HL-60 (cell line): ENCODE results near the gene PTPRK.

Experiments used
- DNase-seq, 2 experiments: peaks; one replicate each; pipeline ENCODE4 v3.0.0-alpha.2; 2010 to 2020; ENCODE audit warnings: low read depth in 1 of 2, low spot score in 1 of 2
- H3K27ac ChIP-seq: fragments of 250-450 bp; sonication (Bioruptor Pico); replicated peaks from 2 replicates; pipeline ENCODE4 v1.5.1; 2020; ENCODE audit warnings: mild to moderate bottlenecking, moderate library complexity
- H3K27me3 ChIP-seq: fragments of 250-450 bp; sonication (Bioruptor Pico); 2 replicates; pipeline ENCODE4 v1.5.1; 2021; ENCODE audit warnings: mild to moderate bottlenecking, moderate library complexity; ENCODE audit not compliant: insufficient read depth, poor library complexity, severe bottlenecking
- H3K4me3 ChIP-seq: replicated peaks from 2 replicates; pipeline ENCODE4 v1.5.1; 2011; ENCODE audit warnings: mild to moderate bottlenecking, control low read depth, low read length; ENCODE audit not compliant: insufficient read depth
- CTCF ChIP-seq: IDR thresholded peaks from one replicate; pipeline ENCODE4 v1.5.1; 2011; ENCODE audit warnings: low read length, control low read depth, inconsistent platforms; ENCODE audit not compliant: insufficient read depth
- GABPA ChIP-seq: IDR thresholded peaks from 2 replicates; pipeline ENCODE4 v1.6.1; 2012; ENCODE audit warnings: low read depth
- POLR2AphosphoS5 ChIP-seq: IDR thresholded peaks from 2 replicates; pipeline ENCODE4 v1.6.1; 2012; ENCODE audit warnings: low read depth
- REST ChIP-seq: IDR thresholded peaks from 2 replicates; pipeline ENCODE4 v1.6.1; 2012; ENCODE audit warnings: low read depth; ENCODE audit not compliant: insufficient replicate concordance
- SPI1 ChIP-seq: IDR thresholded peaks from 2 replicates; pipeline ENCODE4 v1.6.1; 2012; ENCODE audit warnings: low read depth, mild to moderate bottlenecking, borderline replicate concordance

The PTPRK gene

GRCh38 chr6:128410584-128410983 lies 109.8 kb downstream of the PTPRK start:
- no peak overlapping the region for H3K4me3 ChIP-seq
- DNase-seq, result no peak
- H3K27me3 ChIP-seq, result no peaks in the 10 kb centered on the region
- no peak overlapping the region for H3K27ac ChIP-seq
- TF ChIP-seq SPI1, result no peak
- no peak for TF ChIP-seq CTCF
- no peak for TF ChIP-seq GABPA
- no peak for TF ChIP-seq POLR2AphosphoS5
- TF ChIP-seq REST, result no peak

- DNase-seq, result no peak
- H3K27me3 ChIP-seq, result no peaks in the 10 kb centered on the region
- H3K4me3 ChIP-seq, result no peak overlapping the region
- no peak for TF ChIP-seq CTCF
- TF ChIP-seq GABPA, result no peak
- TF ChIP-seq POLR2AphosphoS5, result no peak
- no peak for TF ChIP-seq REST
- no peak for TF ChIP-seq SPI1
- H3K27ac ChIP-seq, result no peak overlapping the region
Measured at GRCh38 chr6:128409003-128409402, 111.4 kb downstream of the PTPRK start.

DNA sequence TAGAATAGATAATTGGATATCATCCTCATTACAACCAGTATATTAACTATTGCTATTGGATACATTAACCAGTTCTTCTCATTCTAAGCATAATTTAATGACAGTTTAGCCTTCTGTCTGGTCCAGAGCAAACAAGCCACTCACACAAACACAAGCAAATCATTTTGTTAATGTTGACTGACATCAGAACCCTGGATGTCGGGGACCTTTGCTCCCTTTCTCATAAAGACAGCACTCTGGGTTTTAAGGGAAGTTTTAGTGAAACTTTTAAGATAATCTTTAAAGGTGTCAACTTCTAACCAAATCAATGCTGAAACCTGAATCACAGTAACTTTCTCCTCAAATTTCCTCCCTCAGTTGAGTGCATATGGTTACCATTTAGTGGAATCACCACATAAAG lies 113.9 kb downstream of the PTPRK start:
- H3K4me3 ChIP-seq, result no peak overlapping the region
- no peak for DNase-seq
- TF ChIP-seq GABPA (no peak), POLR2AphosphoS5 (no peak), SPI1 (no peak), REST (no peak), CTCF (no peak)
- no peak overlapping the region for H3K27ac ChIP-seq
- no peaks in the 10 kb centered on the region for H3K27me3 ChIP-seq
